GM12878 (cell line): ENCODE results near the gene MFSD6. TPM values are rescaled to one million over a fixed set of nuclear protein-coding genes. Genes with fewer than 3 reads are reported as not detected.

Source experiments
- ATAC-seq: fragments of 200-7000 bp; cut with Tn5 transposase; 3 replicates; pipeline ENCODE4 v1.9.1; 2020; ENCODE audit warnings: mild to moderate bottlenecking, moderate library complexity
- BruUV-seq: library from RNA; stranded (reverse); fragments of 400-500 nt; replicated peaks from 2 replicates; lab custom pipeline; 2021; lab: Mats Ljungman, UMichigan
- CTCF ChIA-PET: fragments of 300-600 bp; sonication (Branson Sonifier 250); formaldehyde crosslinking; extraction: SDS; loops from one replicate; lab custom pipeline; 2021; ENCODE audit warnings: inconsistent platforms; lab: Yijun Ruan, JAX
- POLR2A ChIA-PET: fragments of 350-600 bp; formaldehyde crosslinking; extraction: SDS; loops from one replicate; lab custom pipeline; 2021; ENCODE audit warnings: inconsistent platforms; lab: Charles Lee
- RAD21 ChIA-PET: fragments of 300-600 bp; sonication (Branson Sonifier 250); formaldehyde crosslinking; loops from one replicate; lab custom pipeline; 2023; ENCODE audit warnings: antibody characterized with exemption; ENCODE audit not compliant: unreplicated experiment; lab: Charles Lee
- SMC1A ChIA-PET: fragments of 300-600 bp; sonication (Branson Sonifier 250); formaldehyde crosslinking; loops from one replicate; lab custom pipeline; 2023; ENCODE audit not compliant: unreplicated experiment, uncharacterized antibody; lab: Charles Lee
- DNase-seq: peaks from one replicate; pipeline ENCODE4 v3.0.0-alpha.2; 2011; ENCODE audit warnings: low read depth, low spot score
- FAIRE-seq: peaks from 3 replicates; lab custom pipeline; 2011; peaks lifted over from hg19 to GRCh38; lab: Jason Lieb, UNC
- H2AFZ ChIP-seq: 2 replicates; pipeline ENCODE4 v1.6.0; 2011; ENCODE audit warnings: low read depth, low read length, control low read depth; ENCODE audit not compliant: control insufficient read depth
- H3K27ac ChIP-seq: 2 replicates; pipeline ENCODE4 v1.5.1; 2011; ENCODE audit warnings: control low read depth; ENCODE audit not compliant: control insufficient read depth, insufficient read depth
- H3K27me3 ChIP-seq, 2 experiments: replicated peaks in 1 of 2; 2 replicates each; pipeline versions ENCODE4 v1.6.0 to v1.6.1; 2011; ENCODE audit warnings: low read length in 1 of 2; ENCODE audit not compliant: control insufficient read depth in 2 of 2, insufficient read depth in 2 of 2
- H3K36me3 ChIP-seq, 2 experiments: 2 replicates each; pipeline ENCODE4 v1.5.1; 2011; ENCODE audit warnings: low read length in 1 of 2; ENCODE audit not compliant: control insufficient read depth in 2 of 2, insufficient read depth in 2 of 2
- H3K4me1 ChIP-seq: 2 replicates; pipeline ENCODE4 v1.6.1; 2011; ENCODE audit warnings: mild to moderate bottlenecking, low read length, moderate library complexity, mixed read lengths; ENCODE audit not compliant: control insufficient read depth, insufficient read depth
- H3K4me2 ChIP-seq: 2 replicates; pipeline ENCODE4 v1.6.0; 2011; ENCODE audit warnings: control low read depth; ENCODE audit not compliant: control insufficient read depth, insufficient read depth
- H3K4me3 ChIP-seq: fragments of 200-600 bp; sonication (generic); 2 replicates; pipeline ENCODE4 v1.5.1; 2016
- H3K79me2 ChIP-seq: 2 replicates; pipeline ENCODE4 v1.6.0; 2011; ENCODE audit warnings: low read length; ENCODE audit not compliant: control insufficient read depth, insufficient read depth
- H3K9ac ChIP-seq: 2 replicates; pipeline ENCODE4 v1.8.0; 2011; ENCODE audit warnings: low read length, control low read depth, mixed read lengths; ENCODE audit not compliant: control insufficient read depth, insufficient read depth
- H3K9me3 ChIP-seq: replicated peaks from 3 replicates; pipeline ENCODE4 v1.5.1; 2011; ENCODE audit warnings: mild to moderate bottlenecking, low read length; ENCODE audit not compliant: control insufficient read depth, insufficient read depth
- H4K20me1 ChIP-seq: 2 replicates; pipeline ENCODE4 v1.6.0; 2011; ENCODE audit not compliant: control insufficient read depth, insufficient read depth
- CBFB ChIP-seq: IDR thresholded peaks from 2 replicates; pipeline ENCODE4 v1.6.1; 2016; ENCODE audit warnings: antibody characterized with exemption, low read depth
- DPF2 ChIP-seq: fragments of 450-650 bp; IDR thresholded peaks from 2 replicates; pipeline ENCODE4 v1.6.1; 2017; ENCODE audit warnings: mild to moderate bottlenecking
- ETV6 ChIP-seq, 2 experiments: fragments of 450-650 bp in 1 of 2; IDR thresholded peaks in 1 of 2; conservative IDR thresholded peaks in 1 of 2; 2 replicates each; pipeline ENCODE4 v1.6.1; 2014; ENCODE audit warnings: antibody characterized with exemption in 1 of 2, borderline replicate concordance in 1 of 2, low read depth in 1 of 2, mild to moderate bottlenecking in 1 of 2, moderate library complexity in 1 of 2
- FOXM1 ChIP-seq: IDR thresholded peaks from 2 replicates; pipeline ENCODE4 v1.6.1; 2012; ENCODE audit warnings: low read depth, mild to moderate bottlenecking, inconsistent platforms, low read length, moderate library complexity
- HDGF ChIP-seq: fragments of 450-650 bp; IDR thresholded peaks from 2 replicates; pipeline ENCODE4 v1.6.1; 2016; ENCODE audit warnings: antibody characterized with exemption
- JUND ChIP-seq: IDR thresholded peaks from 2 replicates; pipeline ENCODE4 v1.6.1; 2012; ENCODE audit warnings: low read depth, mild to moderate bottlenecking, low read length, improper control_type of control experiment, moderate library complexity
- NFYB ChIP-seq: IDR thresholded peaks from 2 replicates; pipeline ENCODE4 v1.6.1; 2011; ENCODE audit warnings: low read depth, mild to moderate bottlenecking, low read length, improper control_type of control experiment, moderate library complexity; ENCODE audit not compliant: insufficient read depth
- RAD51 ChIP-seq: fragments of 450-650 bp; IDR thresholded peaks from 2 replicates; pipeline ENCODE4 v1.6.1; 2016; ENCODE audit warnings: moderate library complexity, mild to moderate bottlenecking, inconsistent platforms
- SIX5 ChIP-seq: IDR thresholded peaks from 2 replicates; pipeline ENCODE4 v1.6.1; 2011; ENCODE audit warnings: mild to moderate bottlenecking, low read depth, low read length, moderate library complexity; ENCODE audit not compliant: severe bottlenecking
- STAT1 ChIP-seq: fragments of 450-650 bp; conservative IDR thresholded peaks from 2 replicates; pipeline ENCODE4 v1.6.1; 2014; ENCODE audit warnings: antibody characterized with exemption, mild to moderate bottlenecking
- TBL1XR1 ChIP-seq: IDR thresholded peaks from 2 replicates; pipeline ENCODE4 v1.6.1; 2012; ENCODE audit warnings: low read depth, low read length, improper control_type of control experiment
- WGBS: methylation state at CpG from one replicate; pipeline ENCODE4 v1.1.6; 2016; ENCODE audit warnings: low lambda C conversion rate; ENCODE audit not compliant: insufficient replicate concordance, insufficient coverage; ENCODE audit errors: missing lambda C conversion rate; 5-methylcytosine and 5-hydroxymethylcytosine counted together
- in situ Hi-C: fragments of 300-500 bp; cut with MboI; formaldehyde crosslinking; loops from 9 replicates; pipeline ENCODE4 v1.14.3; 2018; ENCODE audit warnings: mixed read lengths
- intact Hi-C: fragments of 100-400 bp; cut with micrococcal nuclease; formaldehyde crosslinking; loops from one replicate; pipeline ENCODE4 v1.14.2; 2022; ENCODE audit not compliant: unreplicated experiment
- polyA plus RNA-seq, 11 experiments: library from polyadenylated mRNA; depleted of rRNA in 4 of 11; unstranded in 6 of 11; stranded (reverse) in 5 of 11; fragments of >200 nt; fragmentation: Nextera tagmentation in 4 of 11; fragmentation: Illumina TruSeq in 1 of 11; extraction: Ambion mirVana in 4 of 11; extraction: Trizol in 1 of 11; gene quantifications; 1 replicate in 1 of 11; 2 replicates in 10 of 11; pipeline versions ENCODE4 v1.2.1 to v1.2.3, GENCODE V29; 2011 to 2016; ENCODE audit warnings: inconsistent platforms in 2 of 11, missing spikeins in 2 of 11, low read depth in 1 of 11
- total RNA-seq, 4 experiments: library from RNA; depleted of rRNA in 3 of 4; stranded (reverse); fragments of >200 nt in 3 of 4; fragmentation: Illumina TruSeq in 1 of 4; extraction: Trizol in 1 of 4; gene quantifications; 2 replicates each; pipeline versions ENCODE4 v1.2.1 to v1.2.3, GENCODE V29; 2013 to 2021
- TF ChIP-seq, protein P1 (sequence below): IDR thresholded peaks from 2 replicates; pipeline ENCODE4 v1.6.1; 2012; ENCODE audit warnings: mild to moderate bottlenecking, low read depth, low read length

Gene MFSD6
- total and polyA plus RNA-seq, 10 of the 15 experiments (the other 5 are each of a cell fraction or from before 2014, with no cell fraction given) = 6.7 to 42.6 (median 24.2) TPM

DNA sequence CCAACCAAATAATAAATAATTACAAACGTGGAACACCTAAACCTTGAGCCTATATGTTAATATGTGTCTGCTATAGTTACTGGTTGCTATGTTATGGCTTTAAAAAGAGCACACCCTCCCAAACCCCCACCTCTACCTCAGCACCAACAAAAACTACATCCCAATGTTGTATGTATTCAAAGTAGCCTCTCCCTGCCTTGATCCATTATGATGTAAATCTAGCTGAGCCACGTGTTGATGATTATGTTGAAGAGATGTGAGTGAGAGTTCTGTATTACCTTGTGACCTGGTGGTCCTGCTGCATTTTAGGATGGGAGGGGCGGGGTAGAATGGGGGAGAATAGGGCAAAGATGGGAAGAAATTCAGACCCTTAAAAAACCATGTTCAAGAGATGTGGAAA lies 4.8 kb downstream of the MFSD6 start:
- Histone ChIP-seq H2AFZ (no peak overlapping the region), H4K20me1 (no peaks in the 10 kb centered on the region), H3K4me1 (peaks cover 6% of the 10 kb centered on the region), H3K4me3 (peak overlapping the region; percentile 16; the same call in 1 of the 2 replicates), H3K27ac (no peak overlapping the region), H3K9me3 (no peaks in the 10 kb centered on the region), H3K27me3 (no peaks in the 10 kb centered on the region), H3K79me2 (peaks cover 45% of the 10 kb centered on the region), H3K36me3 (0 out of 4 replicates have a peak, but pooled peaks cover 0 to 2% of the 10 kb centered on the region in 2 experiments), H3K4me2 (no peak overlapping the region; the same call in 1 of the 2 replicates), H3K9ac (no peak overlapping the region)
- RAD21 ChIA-PET = interaction anchor here (1.4 kb wide), 1 partner anchor 54 kb away, joined by 3 read pairs; no protein-coding TSS in a partner anchor
- SMC1A ChIA-PET = interaction anchor here (0.7 to 4.6 kb wide), 7 partner anchors 14 to 350 kb away, joined by 3 to 21 read pairs (median 3); no protein-coding TSS in a partner anchor
- BruUV-seq = TSS peak; percentile 11
- no peak for TF ChIP-seq HDGF
- no peak for TF ChIP-seq DPF2
- TF ChIP-seq, protein P1, sequence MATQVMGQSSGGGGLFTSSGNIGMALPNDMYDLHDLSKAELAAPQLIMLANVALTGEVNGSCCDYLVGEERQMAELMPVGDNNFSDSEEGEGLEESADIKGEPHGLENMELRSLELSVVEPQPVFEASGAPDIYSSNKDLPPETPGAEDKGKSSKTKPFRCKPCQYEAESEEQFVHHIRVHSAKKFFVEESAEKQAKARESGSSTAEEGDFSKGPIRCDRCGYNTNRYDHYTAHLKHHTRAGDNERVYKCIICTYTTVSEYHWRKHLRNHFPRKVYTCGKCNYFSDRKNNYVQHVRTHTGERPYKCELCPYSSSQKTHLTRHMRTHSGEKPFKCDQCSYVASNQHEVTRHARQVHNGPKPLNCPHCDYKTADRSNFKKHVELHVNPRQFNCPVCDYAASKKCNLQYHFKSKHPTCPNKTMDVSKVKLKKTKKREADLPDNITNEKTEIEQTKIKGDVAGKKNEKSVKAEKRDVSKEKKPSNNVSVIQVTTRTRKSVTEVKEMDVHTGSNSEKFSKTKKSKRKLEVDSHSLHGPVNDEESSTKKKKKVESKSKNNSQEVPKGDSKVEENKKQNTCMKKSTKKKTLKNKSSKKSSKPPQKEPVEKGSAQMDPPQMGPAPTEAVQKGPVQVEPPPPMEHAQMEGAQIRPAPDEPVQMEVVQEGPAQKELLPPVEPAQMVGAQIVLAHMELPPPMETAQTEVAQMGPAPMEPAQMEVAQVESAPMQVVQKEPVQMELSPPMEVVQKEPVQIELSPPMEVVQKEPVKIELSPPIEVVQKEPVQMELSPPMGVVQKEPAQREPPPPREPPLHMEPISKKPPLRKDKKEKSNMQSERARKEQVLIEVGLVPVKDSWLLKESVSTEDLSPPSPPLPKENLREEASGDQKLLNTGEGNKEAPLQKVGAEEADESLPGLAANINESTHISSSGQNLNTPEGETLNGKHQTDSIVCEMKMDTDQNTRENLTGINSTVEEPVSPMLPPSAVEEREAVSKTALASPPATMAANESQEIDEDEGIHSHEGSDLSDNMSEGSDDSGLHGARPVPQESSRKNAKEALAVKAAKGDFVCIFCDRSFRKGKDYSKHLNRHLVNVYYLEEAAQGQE = no peak
- no peak for TF ChIP-seq JUND
- no peak for TF ChIP-seq CBFB
- TF ChIP-seq STAT1 = no peak
- no peak for TF ChIP-seq NFYB
- no peak for TF ChIP-seq ETV6 (conservative IDR thresholded peaks at IDR 0.05 in 1 of 2, IDR thresholded peaks at IDR 0.05 in 1 of 2; ENCODE audit: borderline replicate concordance in 1 of 2, low read depth in 1 of 2)
- TF ChIP-seq RAD51 = no peak
- TF ChIP-seq FOXM1 = no peak
- no peak for TF ChIP-seq TBL1XR1
- no peak for TF ChIP-seq SIX5
- CTCF ChIA-PET = interaction anchor here (2.1 kb wide), 1 partner anchor 35 kb away, joined by 4 read pairs; no protein-coding TSS in a partner anchor
- POLR2A ChIA-PET = interaction anchor here (1.1 to 1.3 kb wide), 2 partner anchors 21 to 102 kb away, joined by 3 read pairs; no protein-coding TSS in a partner anchor
- 48% methylated on average over 3 of the region's 3 CpGs for WGBS
- ATAC-seq = no peak
- FAIRE-seq = no peak
- intact Hi-C loops = no loop called here
- in situ Hi-C loops = no loop called here
- DNase-seq = no peak
